ENCODE results near the gene HNRNPU.

- TF ChIP-seq REST (IDR thresholded peaks at IDR 0.05; ENCODE audit: borderline replicate concordance) (no peak), CTCF (IDR thresholded peaks at IDR 0.05; ENCODE audit: poor library complexity, severe bottlenecking) (no peak), EZH2 (IDR thresholded peaks at IDR 0.05; ENCODE audit: borderline replicate concordance, insufficient read depth, low read length, poor library complexity, severe bottlenecking) (no peak), POLR2AphosphoS5 (IDR thresholded peaks at IDR 0.05) (no peak), RAD21 (conservative IDR thresholded peaks at IDR 0.05) (no peak), EP300 (conservative IDR thresholded peaks at IDR 0.05; ENCODE audit: poor library complexity, severe bottlenecking) (no peak), TAF1 (IDR thresholded peaks at IDR 0.05; ENCODE audit: low read depth) (no peak)
Observed at GRCh38 chr1:244830639-244831038, 33.7 kb downstream of the HNRNPU start.

Measured in neural cell (in vitro differentiated cells).